Neuronal stem cell (in vitro differentiated cells): Measurements from ENCODE around the gene FAM98C.

Source experiments
- DNase-seq: peaks from one replicate; pipeline ENCODE4 v3.0.0-alpha.2; 2013; ENCODE audit warnings: low spot score
- H2AFZ ChIP-seq: one replicate; pipeline ENCODE4 v1.6.1; 2013; ENCODE audit warnings: mild to moderate bottlenecking, low read length, inconsistent platforms
- H2AK5ac ChIP-seq: 2 replicates; pipeline ENCODE4 v1.6.1; 2013; ENCODE audit warnings: low read depth, mild to moderate bottlenecking, inconsistent platforms, low read length, moderate library complexity, mixed read lengths
- H2BK120ac ChIP-seq: 2 replicates; pipeline ENCODE4 v1.6.1; 2013; ENCODE audit warnings: low read depth, mild to moderate bottlenecking, inconsistent platforms, low read length, moderate library complexity, mixed read lengths
- H2BK12ac ChIP-seq: one replicate; pipeline ENCODE4 v1.6.1; 2013; ENCODE audit warnings: low read length, inconsistent platforms
- H2BK15ac ChIP-seq: 2 replicates; pipeline ENCODE4 v1.6.1; 2013; ENCODE audit warnings: mild to moderate bottlenecking, low read length, inconsistent platforms, mixed read lengths
- H2BK5ac ChIP-seq: one replicate; pipeline ENCODE4 v1.6.1; 2013; ENCODE audit warnings: inconsistent platforms, mild to moderate bottlenecking, low read length, moderate library complexity
- H3K14ac ChIP-seq: one replicate; pipeline ENCODE4 v1.6.1; 2013; ENCODE audit warnings: low read length, inconsistent platforms
- H3K18ac ChIP-seq: 2 replicates; pipeline ENCODE4 v1.6.1; 2013; ENCODE audit warnings: low read length, inconsistent platforms
- H3K23ac ChIP-seq: 2 replicates; pipeline ENCODE4 v1.6.1; 2013; ENCODE audit warnings: low read depth, mild to moderate bottlenecking, mixed read lengths, low read length, inconsistent platforms; ENCODE audit not compliant: poor library complexity
- H3K27ac ChIP-seq: replicated peaks from 3 replicates; pipeline ENCODE4 v1.5.1; 2013; ENCODE audit warnings: low read length, inconsistent platforms
- H3K27me3 ChIP-seq, 3 experiments: 2 replicates each; pipeline ENCODE4 v1.6.1; 2013; ENCODE audit warnings: low read length in 3 of 3, mild to moderate bottlenecking in 2 of 3, inconsistent platforms in 1 of 3, low read depth in 1 of 3, mixed read lengths in 1 of 3, moderate library complexity in 1 of 3; ENCODE audit not compliant: control insufficient read depth in 3 of 3, insufficient read depth in 3 of 3
- H3K36me3 ChIP-seq, 2 donors: replicated peaks in 1 of 2; 2 replicates each; pipeline ENCODE4 v1.6.1; 2013; ENCODE audit warnings: low read length in 2 of 2; ENCODE audit not compliant: control insufficient read depth in 2 of 2, insufficient read depth in 2 of 2
- H3K4ac ChIP-seq: 2 replicates; pipeline ENCODE4 v1.6.1; 2013; ENCODE audit warnings: inconsistent platforms, mild to moderate bottlenecking, low read length, moderate library complexity
- H3K4me1 ChIP-seq, 2 donors: 1 replicate in 1 of 2; 2 replicates in 1 of 2; pipeline ENCODE4 v1.6.1; 2013; ENCODE audit warnings: low read length in 2 of 2, low read depth in 1 of 2; ENCODE audit not compliant: control insufficient read depth in 2 of 2, insufficient read depth in 1 of 2
- H3K4me2 ChIP-seq: one replicate; pipeline ENCODE4 v1.6.1; 2013; ENCODE audit warnings: mild to moderate bottlenecking, low read length, inconsistent platforms; ENCODE audit not compliant: insufficient read depth, poor library complexity, severe bottlenecking
- H3K4me3 ChIP-seq, 2 donors: 2 replicates each; pipeline ENCODE4 v1.5.1; 2013; ENCODE audit warnings: low read length in 2 of 2, mild to moderate bottlenecking in 2 of 2, inconsistent platforms in 1 of 2, moderate library complexity in 1 of 2
- H3K79me1 ChIP-seq: one replicate; pipeline ENCODE4 v1.6.1; 2013; ENCODE audit warnings: low read depth, mild to moderate bottlenecking, inconsistent platforms, low read length, moderate library complexity
- H3K9ac ChIP-seq: one replicate; pipeline ENCODE4 v1.6.1; 2013; ENCODE audit warnings: mild to moderate bottlenecking, low read depth, low read length, inconsistent platforms; ENCODE audit not compliant: poor library complexity
- H3K9me3 ChIP-seq, 2 donors: replicated peaks in 1 of 2; 2 replicates each; pipeline versions ENCODE3 to v1.6.1; 2013; ENCODE audit warnings: low read length in 2 of 2, mild to moderate bottlenecking in 2 of 2, inconsistent platforms in 1 of 2, low read depth in 1 of 2, mixed read lengths in 1 of 2, moderate library complexity in 1 of 2; ENCODE audit not compliant: control insufficient read depth in 2 of 2, insufficient read depth in 1 of 2
- H4K8ac ChIP-seq: one replicate; pipeline ENCODE4 v1.6.1; 2013; ENCODE audit warnings: low read depth, mild to moderate bottlenecking, inconsistent platforms, low read length, moderate library complexity
- H4K91ac ChIP-seq: one replicate; pipeline ENCODE4 v1.6.1; 2013; ENCODE audit warnings: low read length, low read depth, mild to moderate bottlenecking, inconsistent platforms; ENCODE audit not compliant: poor library complexity
- WGBS, 2 donors: extraction: QIAGEN DNeasy Blood & Tissue Kit; methylation state at CpG; one replicate each; pipeline ENCODE4 v1.1.7; 2013; ENCODE audit warnings: missing lambda C conversion rate in 2 of 2, mixed read lengths in 1 of 2; ENCODE audit not compliant: insufficient read length in 2 of 2, insufficient replicate concordance in 1 of 2; ENCODE audit errors: extremely low coverage in 2 of 2; 5-methylcytosine and 5-hydroxymethylcytosine counted together

Gene FAM98C

GRCh38 chr19:38359242-38360021 lies 43.5 kb upstream of the FAM98C start:
- H2BK12ac ChIP-seq: no peak overlapping the region
- H3K36me3 ChIP-seq: no peaks in the 10 kb centered on the region
- H3K4me1 ChIP-seq: peaks cover 4% of the 10 kb centered on the region in 2 donors
- H3K4ac ChIP-seq: no peak overlapping the region
- no peak overlapping the region for H2AFZ ChIP-seq
- H3K4me3 ChIP-seq: no peak overlapping the region
- H4K8ac ChIP-seq: no peak overlapping the region
- H3K14ac ChIP-seq: no peak overlapping the region
- H2BK15ac ChIP-seq: no peak overlapping the region
- H3K9ac ChIP-seq: no peak overlapping the region
- no CpG with 5 or more reads among the region's 18 CpGs for WGBS, 2 donors
- no peak overlapping the region for H4K91ac ChIP-seq
- no peak overlapping the region for H3K27ac ChIP-seq
- no peak for DNase-seq
- H3K79me1 ChIP-seq: no peaks in the 10 kb centered on the region
- no peak overlapping the region for H3K18ac ChIP-seq
- H2BK5ac ChIP-seq: no peak overlapping the region
- H2BK120ac ChIP-seq: no peak overlapping the region
- H3K9me3 ChIP-seq: peaks cover 0 to 4% of the 10 kb centered on the region in 2 donors
- no peak overlapping the region for H3K4me2 ChIP-seq
- peak overlapping the region; percentile 3 for H3K23ac ChIP-seq
- H3K27me3 ChIP-seq: peaks cover 0 to 50% (median 25%) of the 10 kb centered on the region in 3 experiments
- H2AK5ac ChIP-seq: no peak overlapping the region

GRCh38 chr19:38360351-38360750 lies 42.5 kb upstream of the FAM98C start:
- Histone ChIP-seq H3K9ac (no peak overlapping the region), H2BK5ac (no peak overlapping the region), H3K79me1 (no peaks in the 10 kb centered on the region), H2AFZ (no peak overlapping the region), H4K91ac (no peak overlapping the region), H3K9me3 (peaks cover 3 to 4% of the 10 kb centered on the region in 2 donors), H3K4me1 (peaks cover 4% of the 10 kb centered on the region in 2 donors), H2BK120ac (no peak overlapping the region), H2BK12ac (no peak overlapping the region), H3K4me3 (no peak overlapping the region), H4K8ac (no peak overlapping the region), H3K23ac (no peak overlapping the region), H3K4ac (no peak overlapping the region), H3K27ac (no peak overlapping the region), H3K4me2 (no peak overlapping the region), H3K14ac (no peak overlapping the region), H3K27me3 (peaks cover 0 to 50% (median 25%) of the 10 kb centered on the region in 3 experiments), H2AK5ac (peak overlapping the region; percentile 2), H2BK15ac (no peak overlapping the region), H3K18ac (no peak overlapping the region), H3K36me3 (no peaks in the 10 kb centered on the region)
- WGBS, 2 donors: no CpG with 5 or more reads among the region's 9 CpGs
- no peak for DNase-seq

- H3K23ac ChIP-seq: peak overlapping the region; percentile 93
- H3K27ac ChIP-seq: no peak overlapping the region
- no peak overlapping the region for H4K8ac ChIP-seq
- no CpG with 5 or more reads among the region's 23 CpGs for WGBS, 2 donors
- H3K27me3 ChIP-seq: peaks cover 0 to 49% (median 25%) of the 10 kb centered on the region in 3 experiments
- no peak overlapping the region for H2BK5ac ChIP-seq
- peak overlapping the region; percentile 77 for H3K9ac ChIP-seq
- H3K9me3 ChIP-seq: peaks cover 3 to 4% of the 10 kb centered on the region in 2 donors
- no peak overlapping the region for H3K4ac ChIP-seq
- no peak for DNase-seq
- no peaks in the 10 kb centered on the region for H3K36me3 ChIP-seq
- peak overlapping the region; percentile 69 for H2AK5ac ChIP-seq
- no peaks in the 10 kb centered on the region for H3K79me1 ChIP-seq
- no peak overlapping the region for H2BK15ac ChIP-seq
- H3K4me1 ChIP-seq: peaks cover 4% of the 10 kb centered on the region in 2 donors
- peak overlapping the region; percentile 7 for H2BK12ac ChIP-seq
- H3K18ac ChIP-seq: peak overlapping the region; percentile 88
- peak overlapping the region; percentile 98 for H2AFZ ChIP-seq
- H4K91ac ChIP-seq: no peak overlapping the region
- H2BK120ac ChIP-seq: no peak overlapping the region
- peak overlapping the region; percentile 75 for H3K14ac ChIP-seq
- peak overlapping the region; percentile 97 for H3K4me2 ChIP-seq
- peak overlapping the region; percentile 51 to 80 for H3K4me3 ChIP-seq
These were observed 41.9 kb upstream of the FAM98C start for GRCh38 chr19:38360839-38361631.

DNA sequence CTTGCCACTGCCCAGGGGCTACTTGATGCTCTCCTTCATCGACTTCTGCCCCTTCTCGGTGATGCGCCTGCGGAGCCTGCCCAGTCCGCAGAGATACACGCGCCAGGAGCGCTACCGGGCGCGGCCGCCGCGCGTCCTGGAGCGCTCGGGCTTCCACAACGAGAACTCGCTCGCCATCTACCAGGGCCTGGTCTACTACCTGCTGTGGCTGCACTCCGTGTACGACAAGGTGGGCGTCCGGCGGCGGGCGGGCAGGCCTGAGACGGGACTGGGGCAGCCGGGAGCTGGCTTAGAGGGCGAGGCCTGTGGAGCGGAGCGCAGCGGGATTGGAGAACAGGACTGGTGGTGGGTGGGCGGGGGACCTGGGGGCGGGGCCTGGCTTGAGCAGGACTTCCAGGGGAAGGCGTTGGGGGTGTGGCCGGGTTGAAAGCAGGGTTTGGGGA lies 41.2 kb upstream of the FAM98C start:
- Histone ChIP-seq H3K36me3 (no peaks in the 10 kb centered on the region), H3K27ac (no peak overlapping the region), H2BK15ac (no peak overlapping the region), H3K4me3 (peak overlapping the region; percentile 51 to 88), H4K91ac (no peak overlapping the region), H4K8ac (no peak overlapping the region), H3K4me1 (peaks cover 4% of the 10 kb centered on the region in 2 donors), H3K4me2 (peak overlapping the region; percentile 97), H3K9me3 (peaks cover 3 to 4% of the 10 kb centered on the region in 2 donors), H2AK5ac (peak overlapping the region; percentile 69), H3K23ac (peak overlapping the region; percentile 93), H3K79me1 (no peaks in the 10 kb centered on the region), H3K4ac (peak overlapping the region; percentile 23), H3K27me3 (peaks cover 0 to 43% (median 22%) of the 10 kb centered on the region in 3 experiments), H2BK120ac (no peak overlapping the region), H3K9ac (peak overlapping the region; percentile 77), H2AFZ (peak overlapping the region; percentile 98), H3K18ac (peak overlapping the region; percentile 88), H3K14ac (peak overlapping the region; percentile 75), H2BK12ac (peak overlapping the region; percentile 7), H2BK5ac (no peak overlapping the region)
- WGBS, 2 donors: no CpG with 5 or more reads among the region's 37 CpGs
- DNase-seq: peak; percentile 88
